Activated T-cell treated with anti-CD3 and anti-CD28 coated beads, Interleukin-2, amount 50 U/mL, for 1 hour (primary cell): ENCODE data around the gene LTBP4.

ENCODE experiments used
- DNase-seq: peaks from one replicate; pipeline ENCODE4 v3.0.0-alpha.2; 2020

LTBP4 gene

DNA sequence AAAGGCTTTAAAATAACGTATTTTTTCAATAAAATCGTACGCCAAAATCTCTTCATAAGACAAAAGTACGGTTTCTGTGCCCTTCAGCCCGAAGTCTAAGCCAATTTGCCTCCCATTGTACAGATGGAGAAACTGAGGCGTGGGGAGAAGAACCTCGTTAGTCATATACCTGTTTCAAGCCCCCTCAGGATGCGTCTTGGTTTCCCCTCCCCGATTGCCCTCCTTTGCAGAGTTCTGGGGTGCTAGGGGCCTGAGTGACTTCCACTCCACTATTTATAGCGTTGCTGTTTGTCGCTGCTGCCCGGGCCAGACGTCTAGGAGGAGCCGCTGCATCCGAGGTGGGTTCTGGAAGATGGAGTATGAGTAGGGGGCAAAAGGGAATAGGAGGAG lies 2.3 kb upstream of the LTBP4 start:
- DNase-seq: peak; percentile 39

- peak; percentile 32 for DNase-seq
These were observed 1.8 kb upstream of the LTBP4 start for GRCh38 chr19:40599331-40599901.

- DNase-seq: no peak
These were observed 1.1 kb upstream of the LTBP4 start for GRCh38 chr19:40599902-40600569.

- DNase-seq: no peak
These were observed 517 bp upstream of the LTBP4 start for GRCh38 chr19:40600570-40601133.

DNA sequence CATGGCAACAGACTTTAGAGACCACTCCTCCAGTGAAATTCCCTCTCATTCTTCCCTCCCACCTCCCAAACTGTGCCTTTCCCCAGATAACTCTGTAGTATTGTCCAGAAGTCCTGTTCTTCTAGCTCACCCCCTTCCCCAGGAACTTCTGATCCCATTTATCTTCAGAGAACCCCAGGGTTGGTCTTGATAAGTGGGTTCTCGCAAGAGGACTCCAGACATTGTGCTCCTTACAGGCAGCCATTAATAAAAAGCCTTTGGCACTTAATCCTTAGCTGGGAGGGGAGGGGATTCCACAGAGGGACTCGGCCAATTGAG lies 1.9 kb downstream of the LTBP4 start:
- no peak for DNase-seq

GRCh38 chr19:40603389-40604170 lies 2.4 kb downstream of the LTBP4 start:
- peak; percentile 97 for DNase-seq

GRCh38 chr19:40604171-40604646 lies 3.0 kb downstream of the LTBP4 start:
- no peak for DNase-seq

DNA sequence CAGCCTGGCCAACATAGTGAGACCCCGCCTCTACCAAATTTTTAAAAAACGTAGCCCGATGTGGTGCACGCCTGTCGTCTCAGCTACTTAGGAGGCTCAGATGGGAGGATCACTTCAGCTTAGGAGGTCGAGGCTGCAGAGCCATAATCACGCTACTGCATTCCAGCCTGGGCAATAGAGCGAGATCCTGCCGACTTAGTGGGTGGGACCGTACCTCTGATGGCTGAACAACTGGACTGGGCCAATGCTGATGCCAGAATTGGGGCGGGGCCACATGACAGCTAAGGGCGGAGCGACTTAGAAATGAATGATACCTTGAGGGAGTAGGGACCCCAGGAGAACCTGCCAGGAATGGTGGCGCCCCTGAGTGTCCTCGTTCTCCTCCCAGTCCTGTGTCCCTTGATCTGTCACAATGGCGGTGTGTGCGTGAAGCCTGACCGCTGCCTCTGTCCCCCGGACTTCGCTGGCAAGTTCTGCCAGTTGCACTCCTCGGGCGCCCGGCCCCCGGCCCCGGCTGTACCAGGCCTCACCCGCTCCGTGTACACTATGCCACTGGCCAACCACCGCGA lies 3.6 kb downstream of the LTBP4 start:
- peak; percentile 42 for DNase-seq

- peak; percentile 80 for DNase-seq
These were observed 4.2 kb downstream of the LTBP4 start for GRCh38 chr19:40605216-40605971.

DNA sequence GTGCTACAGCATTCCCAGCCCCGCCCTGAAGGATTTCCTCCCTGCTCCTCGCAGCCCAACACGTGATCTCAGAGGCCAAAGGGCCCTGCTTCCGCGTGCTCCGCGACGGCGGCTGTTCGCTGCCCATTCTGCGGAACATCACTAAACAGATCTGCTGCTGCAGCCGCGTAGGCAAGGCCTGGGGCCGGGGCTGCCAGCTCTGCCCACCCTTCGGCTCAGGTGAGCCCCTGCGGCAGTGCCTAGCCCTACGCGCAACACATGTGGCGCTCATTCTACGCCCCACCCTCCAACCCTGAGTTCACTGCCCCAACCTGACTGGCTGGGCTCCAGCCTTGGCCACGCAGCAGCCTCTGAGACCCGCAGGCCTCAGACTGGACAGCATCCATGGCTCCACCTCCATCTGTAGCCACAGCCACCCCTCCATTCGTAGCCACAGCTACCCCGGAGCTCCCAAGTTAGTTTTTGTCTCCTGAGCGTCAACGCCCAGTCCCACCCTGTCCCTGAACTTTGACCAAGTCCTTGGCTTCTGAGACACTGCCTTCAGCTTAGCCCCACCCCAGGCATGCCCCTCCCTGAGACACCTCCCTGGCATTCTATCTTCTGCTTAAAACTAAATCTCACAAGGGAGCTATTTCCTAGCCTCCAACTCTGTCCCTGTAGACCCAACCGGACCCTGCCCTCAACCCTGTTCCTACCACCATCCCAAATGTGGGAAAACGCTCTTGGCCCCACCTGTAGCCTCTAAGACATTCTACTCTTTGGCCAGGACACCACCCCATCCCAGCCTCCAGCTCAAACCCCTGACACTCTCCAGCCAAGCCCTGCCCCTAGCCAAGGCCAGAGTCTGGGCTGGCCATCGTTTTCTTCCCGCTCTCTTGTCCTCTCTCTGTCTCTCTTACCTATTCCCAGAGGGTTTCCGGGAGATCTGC lies 6.4 kb downstream of the LTBP4 start:
- no peak for DNase-seq

DNA sequence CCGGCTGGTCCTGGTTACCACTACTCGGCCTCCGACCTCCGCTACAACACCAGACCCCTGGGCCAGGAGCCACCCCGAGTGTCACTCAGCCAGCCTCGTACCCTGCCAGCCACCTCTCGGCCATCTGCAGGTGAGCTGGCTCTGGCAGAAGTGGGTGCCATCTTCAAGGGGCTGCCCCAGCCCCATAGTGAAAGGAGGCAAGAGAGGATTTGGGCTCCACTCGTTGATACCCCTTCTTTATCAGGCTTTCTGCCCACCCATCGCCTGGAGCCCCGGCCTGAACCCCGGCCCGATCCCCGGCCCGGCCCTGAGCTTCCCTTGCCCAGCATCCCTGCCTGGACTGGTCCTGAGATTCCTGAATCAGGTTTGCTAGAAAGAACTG lies 7.1 kb downstream of the LTBP4 start:
- DNase-seq: no peak

DNA sequence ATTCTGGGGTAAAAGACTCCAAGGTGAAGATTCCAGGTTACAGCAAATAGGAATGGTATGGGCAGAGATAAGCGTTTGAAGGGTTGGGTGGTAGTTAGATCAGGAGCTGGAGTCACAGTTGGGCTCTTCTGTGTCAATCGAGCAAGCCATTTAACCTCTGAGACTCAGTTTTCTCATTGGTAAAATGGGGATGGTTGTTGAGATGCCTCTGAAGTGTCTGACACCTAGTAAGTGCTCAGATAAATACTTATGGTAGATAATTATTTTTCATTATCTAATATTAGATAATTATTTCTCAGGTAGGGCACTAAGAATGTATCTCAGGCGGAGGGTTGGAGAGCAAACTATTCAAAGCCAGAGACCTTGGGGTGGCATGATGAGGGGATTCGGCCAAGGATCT lies 7.8 kb downstream of the LTBP4 start:
- DNase-seq: no peak

GRCh38 chr19:40609561-40610395 lies 8.6 kb downstream of the LTBP4 start:
- peak; percentile 88 for DNase-seq

GRCh38 chr19:40610396-40611064 lies 9.4 kb downstream of the LTBP4 start:
- DNase-seq: peak; percentile 75

- peak; percentile 40 for DNase-seq
These were observed 9.9 kb downstream of the LTBP4 start for GRCh38 chr19:40611096-40611495.

GRCh38 chr19:40611900-40612698 lies 10.9 kb downstream of the LTBP4 start:
- no peak for DNase-seq

DNA sequence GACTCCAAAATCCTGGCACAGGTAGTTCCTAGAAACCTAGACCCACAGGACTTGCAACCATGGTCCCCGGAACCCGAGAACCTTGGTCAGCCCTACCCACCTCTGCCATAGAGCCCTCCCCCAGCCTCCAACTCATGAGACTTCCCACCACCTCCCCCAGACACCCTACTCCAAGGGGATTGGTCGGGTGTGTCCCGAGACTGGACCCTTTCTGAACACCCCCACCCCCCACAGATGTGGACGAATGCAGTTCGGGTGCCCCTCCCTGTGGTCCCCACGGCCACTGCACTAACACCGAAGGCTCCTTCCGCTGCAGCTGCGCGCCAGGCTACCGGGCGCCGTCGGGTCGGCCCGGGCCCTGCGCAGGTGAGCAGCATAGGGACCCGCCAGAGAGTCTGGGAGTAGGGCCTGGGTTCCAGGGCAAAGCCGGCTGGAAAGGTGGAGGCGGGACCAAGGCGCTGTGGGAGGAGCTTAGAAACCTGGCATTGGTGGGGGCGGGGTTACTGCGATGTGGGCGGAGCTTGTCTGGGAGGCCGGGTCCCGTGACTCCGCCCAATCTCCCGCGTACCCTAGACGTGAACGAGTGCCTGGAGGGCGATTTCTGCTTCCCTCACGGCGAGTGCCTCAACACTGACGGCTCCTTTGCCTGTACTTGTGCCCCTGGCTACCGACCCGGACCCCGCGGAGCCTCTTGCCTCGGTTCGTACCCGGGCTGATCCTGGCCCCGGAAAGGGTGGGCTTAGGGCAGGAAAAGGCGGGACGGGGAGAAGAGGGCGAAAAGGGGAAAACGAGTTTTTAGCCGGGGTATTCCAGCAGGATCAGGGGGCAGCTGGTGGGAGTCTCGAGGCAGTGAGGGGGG lies 11.9 kb downstream of the LTBP4 start:
- peak; percentile 77 for DNase-seq
